ENCODE data around the gene NR1I2.

NR1I2 gene

GRCh38 chr3:119817583-119818363 lies 35.9 kb downstream of the NR1I2 start:
- Histone ChIP-seq H3K27me3 (no peaks in the 10 kb centered on the region), H3K36me3 (no peaks in the 10 kb centered on the region), H3K9me3 (no peaks in the 10 kb centered on the region), H3K27ac (no peak overlapping the region), H3K4me3 (ENCODE audit: low read depth in 1 of 2, low read length in 1 of 2) (no peak overlapping the region), H3K4me1 (ENCODE audit: control insufficient read depth in 1 of 2, insufficient read depth in 1 of 2, low read depth in 1 of 2, low read length in 1 of 2) (no peaks in the 10 kb centered on the region)
- TF ChIP-seq, protein P1, sequence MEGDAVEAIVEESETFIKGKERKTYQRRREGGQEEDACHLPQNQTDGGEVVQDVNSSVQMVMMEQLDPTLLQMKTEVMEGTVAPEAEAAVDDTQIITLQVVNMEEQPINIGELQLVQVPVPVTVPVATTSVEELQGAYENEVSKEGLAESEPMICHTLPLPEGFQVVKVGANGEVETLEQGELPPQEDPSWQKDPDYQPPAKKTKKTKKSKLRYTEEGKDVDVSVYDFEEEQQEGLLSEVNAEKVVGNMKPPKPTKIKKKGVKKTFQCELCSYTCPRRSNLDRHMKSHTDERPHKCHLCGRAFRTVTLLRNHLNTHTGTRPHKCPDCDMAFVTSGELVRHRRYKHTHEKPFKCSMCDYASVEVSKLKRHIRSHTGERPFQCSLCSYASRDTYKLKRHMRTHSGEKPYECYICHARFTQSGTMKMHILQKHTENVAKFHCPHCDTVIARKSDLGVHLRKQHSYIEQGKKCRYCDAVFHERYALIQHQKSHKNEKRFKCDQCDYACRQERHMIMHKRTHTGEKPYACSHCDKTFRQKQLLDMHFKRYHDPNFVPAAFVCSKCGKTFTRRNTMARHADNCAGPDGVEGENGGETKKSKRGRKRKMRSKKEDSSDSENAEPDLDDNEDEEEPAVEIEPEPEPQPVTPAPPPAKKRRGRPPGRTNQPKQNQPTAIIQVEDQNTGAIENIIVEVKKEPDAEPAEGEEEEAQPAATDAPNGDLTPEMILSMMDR (IDR thresholded peaks at IDR 0.05): no peak

GRCh38 chr3:119818937-119819336 lies 37.0 kb downstream of the NR1I2 start:
- Histone ChIP-seq H3K4me1 (ENCODE audit: control insufficient read depth in 1 of 2, insufficient read depth in 1 of 2, low read depth in 1 of 2, low read length in 1 of 2) (no peaks in the 10 kb centered on the region), H3K36me3 (no peaks in the 10 kb centered on the region), H3K9me3 (no peaks in the 10 kb centered on the region), H3K4me3 (ENCODE audit: low read depth in 1 of 2, low read length in 1 of 2) (no peak overlapping the region), H3K27me3 (no peaks in the 10 kb centered on the region), H3K27ac (no peak overlapping the region)
- TF ChIP-seq, protein P1 (IDR thresholded peaks at IDR 0.05): no peak

DNA sequence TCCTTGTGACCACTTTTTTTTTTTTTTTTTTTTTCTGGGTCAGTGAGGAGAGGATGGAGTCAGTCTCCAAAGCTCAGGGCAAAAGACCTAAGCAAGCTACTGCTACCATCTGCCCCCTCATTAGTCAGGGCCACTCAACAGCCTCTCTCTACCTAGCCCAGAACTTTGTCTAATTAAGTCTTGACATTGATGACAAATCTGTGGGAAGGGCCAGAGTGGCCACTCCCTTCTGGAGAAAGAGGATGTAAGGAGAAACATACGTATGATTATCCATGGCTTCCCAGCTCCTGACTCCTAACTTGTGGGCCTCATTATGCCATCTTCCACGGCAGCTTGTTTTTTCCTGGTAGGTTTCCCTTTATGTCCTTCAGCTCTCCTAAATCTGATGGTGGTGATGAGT lies 37.9 kb downstream of the NR1I2 start:
- TF ChIP-seq, protein P1 (IDR thresholded peaks at IDR 0.05): no peak

GRCh38 chr3:119825820-119826219 lies 43.9 kb downstream of the NR1I2 start:
- TF ChIP-seq, protein P1 (IDR thresholded peaks at IDR 0.05): no peak
- Histone ChIP-seq H3K27ac (no peak overlapping the region), H3K4me1 (ENCODE audit: control insufficient read depth in 1 of 2, insufficient read depth in 1 of 2, low read depth in 1 of 2, low read length in 1 of 2) (no peaks in the 10 kb centered on the region)

More for the DNA sequence above, 37.9 kb downstream of the NR1I2 start:
- Histone ChIP-seq H3K9me3 (no peaks in the 10 kb centered on the region), H3K27me3 (no peaks in the 10 kb centered on the region), H3K27ac (no peak overlapping the region), H3K36me3 (peaks cover 6% of the 10 kb centered on the region), H3K4me1 (ENCODE audit: control insufficient read depth in 1 of 2, insufficient read depth in 1 of 2, low read depth in 1 of 2, low read length in 1 of 2) (no peaks in the 10 kb centered on the region), H3K4me3 (ENCODE audit: low read depth in 1 of 2, low read length in 1 of 2) (no peak overlapping the region)

DNA sequence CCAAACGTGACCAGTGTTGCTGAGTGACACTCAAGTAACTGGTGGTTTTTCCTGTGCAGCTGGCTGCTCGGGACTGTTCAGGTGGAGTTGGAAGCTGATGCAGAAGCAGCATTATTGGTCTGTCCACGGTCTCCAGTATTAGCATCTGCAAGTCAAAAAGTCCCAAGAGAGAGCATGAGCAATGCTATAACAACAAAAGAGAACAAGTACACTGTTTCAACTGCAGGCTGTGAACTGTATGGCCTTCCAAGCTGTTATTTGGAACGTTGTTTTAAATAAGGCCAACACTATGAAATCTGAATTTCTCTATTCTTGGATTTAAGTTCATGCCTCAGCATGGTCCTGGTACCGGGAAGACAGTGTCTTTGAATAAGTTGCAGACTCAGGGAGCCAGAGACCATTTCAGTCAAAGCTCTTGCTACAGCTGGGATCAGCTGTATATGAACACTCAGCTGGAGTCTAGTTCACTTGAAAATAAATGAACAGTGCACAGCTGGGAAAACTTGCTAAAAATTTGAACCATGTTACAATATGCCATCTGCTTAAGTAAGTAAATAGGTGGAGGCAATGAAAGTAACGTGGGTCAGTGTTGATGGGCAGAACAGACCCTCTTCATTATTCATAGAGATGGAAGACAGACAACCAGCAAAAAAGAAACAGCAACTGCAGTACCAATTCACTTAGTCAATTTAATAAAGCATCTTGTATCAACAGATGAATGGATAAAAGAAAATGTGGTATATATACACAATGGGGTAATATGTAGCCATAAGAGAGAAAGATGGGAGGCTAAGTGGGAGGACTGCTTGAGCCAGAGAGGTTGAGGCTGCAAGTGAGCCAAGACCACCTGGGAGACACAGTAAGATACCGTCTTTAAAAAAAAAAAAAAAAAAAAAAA lies 45.1 kb downstream of the NR1I2 start:
- TF ChIP-seq, protein P1 (IDR thresholded peaks at IDR 0.05): no peak
- no peaks in the 10 kb centered on the region for H3K4me1 ChIP-seq (ENCODE audit: control insufficient read depth in 1 of 2, insufficient read depth in 1 of 2, low read depth in 1 of 2, low read length in 1 of 2)
- no peak overlapping the region for H3K4me3 ChIP-seq (ENCODE audit: low read depth in 1 of 2, low read length in 1 of 2)
- H3K36me3 ChIP-seq: peaks cover 35% of the 10 kb centered on the region
- no peak overlapping the region for H3K27ac ChIP-seq
- H3K27me3 ChIP-seq: no peaks in the 10 kb centered on the region
- no peaks in the 10 kb centered on the region for H3K9me3 ChIP-seq

More at GRCh38 chr3:119825820-119826219, 43.9 kb downstream of the NR1I2 start:
- Histone ChIP-seq H3K36me3 (peaks cover 32% of the 10 kb centered on the region), H3K9me3 (no peaks in the 10 kb centered on the region), H3K4me3 (ENCODE audit: low read depth in 1 of 2, low read length in 1 of 2) (no peak overlapping the region), H3K27me3 (no peaks in the 10 kb centered on the region)
